Cardiac fibroblast (primary cell): ENCODE measurements around the gene E2F3.

Experiments used
- DNase-seq, 2 donors: peaks; one replicate each; pipeline versions ENCODE4 v3.0.0 to v3.0.0-alpha.2; 2010; ENCODE audit warnings: low read depth in 2 of 2
- H3K4me3 ChIP-seq, 2 donors: replicated peaks in 1 of 2; 1 replicate in 1 of 2; 2 replicates in 1 of 2; pipeline ENCODE4 v1.5.1; 2011; ENCODE audit warnings: low read depth in 2 of 2, low read length in 2 of 2, mild to moderate bottlenecking in 2 of 2, moderate library complexity in 1 of 2
- TF ChIP-seq, protein P1 (sequence below): IDR thresholded peaks from one replicate; pipeline ENCODE4 v1.5.1; 2011; ENCODE audit warnings: low read depth, mild to moderate bottlenecking, low read length, inconsistent platforms

The E2F3 gene

DNA sequence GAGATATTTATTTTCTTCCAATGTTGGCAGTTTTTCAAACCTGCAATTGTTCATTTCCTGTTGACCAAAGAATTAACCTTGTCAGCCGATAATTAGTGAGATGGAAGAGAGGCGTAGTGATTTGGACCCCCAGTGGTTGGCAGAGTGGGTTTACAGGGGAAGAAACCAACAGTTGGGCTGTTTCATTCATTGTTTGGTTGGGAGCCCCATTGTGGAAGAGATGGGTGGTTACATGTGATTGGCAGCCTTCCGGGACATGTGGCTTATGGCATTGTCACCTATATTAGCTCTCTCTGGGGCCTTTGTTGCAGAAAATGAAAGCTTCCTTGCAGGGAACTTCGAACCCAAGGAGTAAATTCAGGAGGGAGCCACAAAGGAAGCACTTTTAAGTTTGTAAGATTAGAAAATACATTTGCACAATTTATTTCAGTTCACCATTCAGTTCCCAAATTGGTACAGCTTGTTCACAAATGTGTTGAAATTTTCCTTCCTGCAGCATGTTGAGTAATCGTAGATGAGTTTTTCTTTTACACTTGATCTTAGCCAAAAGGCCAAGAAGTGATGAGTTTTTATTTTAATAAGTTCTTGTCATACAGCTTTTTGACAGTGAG, 82.3 kb downstream of the E2F3 start:
- TF ChIP-seq, protein P1, sequence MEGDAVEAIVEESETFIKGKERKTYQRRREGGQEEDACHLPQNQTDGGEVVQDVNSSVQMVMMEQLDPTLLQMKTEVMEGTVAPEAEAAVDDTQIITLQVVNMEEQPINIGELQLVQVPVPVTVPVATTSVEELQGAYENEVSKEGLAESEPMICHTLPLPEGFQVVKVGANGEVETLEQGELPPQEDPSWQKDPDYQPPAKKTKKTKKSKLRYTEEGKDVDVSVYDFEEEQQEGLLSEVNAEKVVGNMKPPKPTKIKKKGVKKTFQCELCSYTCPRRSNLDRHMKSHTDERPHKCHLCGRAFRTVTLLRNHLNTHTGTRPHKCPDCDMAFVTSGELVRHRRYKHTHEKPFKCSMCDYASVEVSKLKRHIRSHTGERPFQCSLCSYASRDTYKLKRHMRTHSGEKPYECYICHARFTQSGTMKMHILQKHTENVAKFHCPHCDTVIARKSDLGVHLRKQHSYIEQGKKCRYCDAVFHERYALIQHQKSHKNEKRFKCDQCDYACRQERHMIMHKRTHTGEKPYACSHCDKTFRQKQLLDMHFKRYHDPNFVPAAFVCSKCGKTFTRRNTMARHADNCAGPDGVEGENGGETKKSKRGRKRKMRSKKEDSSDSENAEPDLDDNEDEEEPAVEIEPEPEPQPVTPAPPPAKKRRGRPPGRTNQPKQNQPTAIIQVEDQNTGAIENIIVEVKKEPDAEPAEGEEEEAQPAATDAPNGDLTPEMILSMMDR: no peak
- no peak overlapping the region for H3K4me3 ChIP-seq
- peak; percentile 35 to 54 for DNase-seq

DNA sequence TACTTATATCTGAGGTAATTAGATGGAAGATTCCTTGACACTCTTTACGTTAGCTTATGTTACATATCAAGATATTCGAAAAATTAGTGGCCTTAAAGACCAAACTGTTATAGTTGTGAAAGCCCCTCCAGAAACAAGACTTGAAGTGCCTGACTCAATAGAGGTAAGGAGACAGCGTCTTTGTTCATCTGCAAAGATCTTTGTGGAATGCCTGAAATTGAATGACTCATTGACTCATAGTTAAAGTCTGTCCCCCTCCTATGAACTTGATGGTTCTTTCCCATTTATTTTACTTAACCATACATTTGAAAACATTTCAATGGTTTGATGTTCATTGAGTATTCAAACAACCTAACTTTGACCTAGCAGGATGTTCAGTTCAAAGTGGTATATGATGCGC, 85.0 kb downstream of the E2F3 start:
- DNase-seq: no peak
- H3K4me3 ChIP-seq: no peak overlapping the region
- TF ChIP-seq, protein P1: no peak

DNA sequence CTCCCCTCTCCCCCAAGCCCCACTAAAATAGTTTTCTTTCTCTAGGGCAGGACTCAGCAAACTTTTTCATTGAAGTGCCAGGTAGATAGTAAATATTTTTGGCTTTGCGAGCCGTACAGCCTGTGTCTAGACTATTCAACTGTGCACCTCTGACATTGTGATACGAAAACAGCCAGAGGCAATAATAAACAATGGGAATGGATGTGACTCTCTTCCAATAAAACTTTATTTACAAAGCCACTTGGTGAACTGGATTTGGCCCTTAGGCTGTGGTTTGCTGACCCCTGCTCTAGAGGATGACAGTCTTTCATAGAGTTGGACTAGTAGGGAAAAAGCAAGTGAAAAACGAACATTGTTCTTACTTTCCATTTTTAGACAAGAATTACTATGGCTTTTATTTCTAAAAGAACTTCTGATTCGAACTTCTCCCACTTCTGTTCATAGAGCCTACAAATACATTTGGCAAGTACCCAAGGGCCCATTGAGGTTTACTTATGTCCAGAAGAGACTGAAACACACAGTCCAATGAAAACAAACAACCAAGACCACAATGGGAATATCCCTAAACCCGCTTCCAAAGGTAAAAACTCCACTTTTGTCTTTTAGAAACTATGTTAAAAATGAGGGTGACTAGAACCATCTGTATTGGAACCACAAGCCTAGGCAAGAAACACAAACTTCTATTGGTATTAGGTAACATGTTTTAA, 86.1 kb downstream of the E2F3 start:
- DNase-seq: peak in 1 of 2 donors; percentile 24
- H3K4me3 ChIP-seq: no peak overlapping the region
- TF ChIP-seq, protein P1: no peak

DNA sequence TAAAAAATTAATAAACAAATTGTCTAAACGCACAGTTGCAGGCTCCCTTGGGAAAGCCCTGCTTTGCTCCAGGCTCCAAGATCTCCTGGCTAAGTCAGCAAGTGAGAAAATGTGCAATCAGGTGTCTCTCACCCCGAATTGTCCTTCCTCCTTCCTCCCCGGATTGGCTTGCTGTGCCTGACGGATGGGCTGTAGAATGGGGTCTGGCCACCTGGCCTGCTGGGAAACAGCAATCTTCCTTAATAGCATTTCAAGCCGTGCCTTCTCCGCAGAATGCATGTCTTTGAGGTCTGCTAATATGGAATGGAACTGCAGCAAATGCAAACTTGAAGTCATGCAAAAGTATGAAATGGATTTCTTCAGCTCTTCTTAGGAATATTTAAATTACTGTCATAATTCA, 88.9 kb downstream of the E2F3 start:
- DNase-seq: no peak
- no peak overlapping the region for H3K4me3 ChIP-seq
- TF ChIP-seq, protein P1: no peak

DNA sequence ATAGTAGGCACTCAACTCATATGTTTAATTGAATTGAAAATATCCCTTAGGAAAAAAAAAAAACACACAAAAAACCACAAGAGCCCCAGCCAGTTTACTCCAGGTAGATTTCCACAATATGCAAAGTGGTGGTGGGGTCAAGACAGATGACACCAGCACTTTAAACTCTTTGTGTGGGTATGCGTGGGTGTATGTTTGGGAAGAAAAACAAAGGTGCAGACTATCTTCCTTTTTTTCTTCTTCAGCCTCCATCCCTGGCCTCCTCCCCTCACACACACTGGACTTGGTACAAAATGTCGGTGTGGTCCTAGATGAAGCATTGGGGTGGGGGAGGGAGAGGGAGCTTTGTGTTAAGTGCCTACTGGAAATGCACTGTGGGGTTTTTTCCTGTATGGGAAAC, 90.4 kb downstream of the E2F3 start:
- TF ChIP-seq, protein P1: no peak
- no peak for DNase-seq

DNA sequence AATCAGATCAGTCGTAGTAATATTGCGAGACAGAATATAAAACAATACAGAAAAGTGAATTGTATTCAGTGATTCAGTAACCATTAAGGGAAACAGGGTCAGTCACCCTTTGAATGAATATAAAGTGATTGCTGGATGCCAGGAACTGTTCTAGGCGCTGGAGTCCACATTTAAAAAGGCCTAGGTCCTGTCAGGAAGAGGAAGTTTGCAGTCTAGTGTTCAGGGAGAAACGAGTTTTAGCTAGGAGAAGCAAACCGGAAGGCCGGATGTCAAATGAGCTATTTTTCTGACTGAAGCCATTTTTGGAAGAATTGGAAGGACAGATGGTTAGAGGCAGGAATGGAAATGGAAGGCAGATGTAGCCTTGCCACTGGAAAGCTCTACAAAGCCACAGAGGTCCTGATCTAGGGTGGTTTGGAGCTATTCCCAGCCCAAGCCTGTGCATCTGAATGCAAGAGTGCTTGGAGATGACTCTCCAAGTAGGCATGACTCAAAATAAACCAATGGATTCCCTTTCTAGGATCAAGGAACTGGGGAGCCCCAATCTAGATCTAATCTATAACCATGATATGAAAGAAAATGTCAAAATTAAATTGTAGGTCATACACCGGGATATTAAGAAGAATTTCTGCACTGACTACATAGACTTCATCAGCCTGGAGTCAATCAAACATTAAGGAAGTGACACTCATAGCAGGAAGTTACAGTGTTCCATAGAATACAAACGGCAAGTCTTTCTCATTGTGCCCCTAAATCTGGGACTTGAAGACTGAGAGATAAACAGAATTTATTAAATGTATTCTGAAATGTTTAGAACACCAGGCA, 95.7 kb downstream of the E2F3 start:
- TF ChIP-seq, protein P1: no peak
- DNase-seq: peak; percentile 30 to 45
- H3K4me3 ChIP-seq: no peak overlapping the region

More for the DNA sequence above, 90.4 kb downstream of the E2F3 start:
- no peak overlapping the region for H3K4me3 ChIP-seq
